ENCODE data around the gene PDCD5.
"Not testable (repeated sequence)": the region's sequence is repeated elsewhere in the genome, so short reads cannot be mapped to it uniquely, and the experiment has no call there.

The PDCD5 gene

GRCh38 chr19:32580901-32581704 lies at the start of gene PDCD5:
Gene PDCD5, plus strand, starts transcription at chr19:32581190. Its CDS starts 72 bp downstream, at chr19:32581262.
- DNase-seq (ENCODE audit: low read depth in 3 of 3, low spot score in 1 of 3): peak; percentile 91 to 97 (median 94)

DNA sequence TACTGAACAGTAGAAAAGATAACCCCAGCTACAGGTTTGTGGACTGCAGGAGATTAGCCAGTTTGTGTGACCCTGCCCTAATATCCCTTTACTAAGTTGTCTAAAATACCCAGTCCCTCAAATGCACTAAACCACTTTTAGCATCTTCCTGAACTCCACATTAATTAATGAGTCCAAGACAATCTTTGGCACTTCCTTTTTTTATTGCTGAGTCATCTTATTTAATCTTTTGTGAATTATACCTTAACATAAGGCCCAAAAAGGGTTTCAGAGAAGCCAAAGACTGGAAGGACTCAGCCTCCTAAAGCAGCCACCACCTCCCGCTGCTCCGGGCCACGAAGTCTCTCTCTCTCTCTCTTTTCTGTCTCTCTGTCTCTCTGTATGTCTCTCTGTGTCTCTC lies 48.8 kb upstream of the PDCD5 start:
- DNase-seq (ENCODE audit: low read depth in 3 of 3, low spot score in 1 of 3): no peak

- DNase-seq (ENCODE audit: low read depth in 3 of 3, low spot score in 1 of 3): no peak
These were observed 43.4 kb upstream of the PDCD5 start for GRCh38 chr19:32537580-32537979.

DNA sequence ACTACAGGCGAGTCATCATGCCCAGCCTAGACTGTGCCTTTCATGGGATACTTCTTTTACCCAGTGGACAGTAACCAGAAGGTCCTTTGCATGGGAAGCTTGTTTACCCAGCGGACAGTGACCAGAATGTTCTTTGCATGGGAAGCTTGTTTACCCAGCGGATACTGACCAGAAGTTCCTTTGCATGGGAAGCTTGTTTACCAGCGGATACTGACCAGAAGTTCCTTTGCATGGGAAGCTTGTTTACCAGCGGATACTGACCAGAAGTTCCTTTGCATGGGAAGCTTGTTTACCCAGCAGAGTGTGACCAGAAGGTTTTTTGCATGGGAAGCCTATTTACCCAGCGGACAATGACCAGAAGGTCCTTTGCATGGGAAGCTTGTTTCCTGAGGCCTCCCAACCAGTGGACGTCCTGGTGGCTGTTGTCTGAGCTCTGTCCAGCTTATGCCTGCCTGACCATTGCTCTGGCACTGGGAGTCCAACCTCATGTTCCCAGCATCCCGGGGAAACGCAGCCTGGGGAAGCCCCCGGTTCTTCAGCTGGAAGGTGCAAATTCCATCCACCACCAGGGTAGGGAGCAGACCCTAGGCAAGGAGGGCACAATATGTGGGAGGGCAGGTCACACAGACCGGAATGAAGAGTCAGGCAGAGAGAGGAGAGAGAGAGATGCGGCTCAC lies 41.6 kb upstream of the PDCD5 start:
- no peak for DNase-seq (ENCODE audit: low read depth in 3 of 3, low spot score in 1 of 3)

GRCh38 chr19:32540621-32541020 lies 40.4 kb upstream of the PDCD5 start:
- no peak for DNase-seq (ENCODE audit: low read depth in 3 of 3, low spot score in 1 of 3)

DNA sequence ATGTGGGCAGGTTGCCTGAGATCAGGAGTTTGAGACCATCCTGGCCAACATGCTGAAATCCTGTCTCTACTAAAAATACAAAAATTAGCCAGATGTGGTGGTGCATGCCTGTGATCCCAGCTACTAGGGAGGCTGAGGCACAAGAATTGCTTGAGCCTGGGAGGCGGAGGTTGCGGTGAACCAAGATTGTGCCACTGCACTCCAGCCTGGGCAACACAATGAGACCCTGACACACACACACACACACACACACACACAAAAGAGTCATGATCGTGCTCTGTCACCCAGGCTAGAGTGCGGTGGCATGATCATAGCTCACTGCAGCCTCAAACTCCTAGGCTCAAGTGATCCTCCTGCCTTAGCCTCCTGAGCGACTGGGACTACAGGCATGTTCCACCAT lies 39.6 kb upstream of the PDCD5 start:
- not testable (repeated sequence) for DNase-seq (ENCODE audit: low read depth in 3 of 3, low spot score in 1 of 3)

- DNase-seq (ENCODE audit: low read depth in 3 of 3, low spot score in 1 of 3): no peak
These were observed 38.4 kb upstream of the PDCD5 start for GRCh38 chr19:32542477-32543108.

GRCh38 chr19:32543115-32543900 lies 37.7 kb upstream of the PDCD5 start:
- no peak for DNase-seq (ENCODE audit: low read depth in 3 of 3, low spot score in 1 of 3)

DNA sequence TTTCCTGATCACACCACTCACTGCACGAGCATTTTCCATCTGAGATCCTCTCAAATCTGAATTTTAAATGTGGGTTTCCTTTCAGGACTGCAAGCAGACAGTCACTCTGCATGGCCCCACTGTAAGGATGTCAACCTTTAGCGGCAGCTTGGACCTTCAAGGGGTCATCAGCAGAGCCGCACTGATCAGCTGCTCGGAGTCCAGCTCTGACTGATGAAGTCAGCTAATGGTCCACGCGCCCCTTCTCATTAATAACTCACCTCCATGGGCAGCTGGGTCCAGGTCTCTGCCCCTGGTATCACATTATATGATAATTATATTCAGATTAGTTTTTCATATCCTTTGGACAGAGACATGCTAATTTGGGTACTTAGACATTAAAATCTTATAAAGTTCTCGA lies 36.1 kb upstream of the PDCD5 start:
- DNase-seq (ENCODE audit: low read depth in 3 of 3, low spot score in 1 of 3): no peak

DNA sequence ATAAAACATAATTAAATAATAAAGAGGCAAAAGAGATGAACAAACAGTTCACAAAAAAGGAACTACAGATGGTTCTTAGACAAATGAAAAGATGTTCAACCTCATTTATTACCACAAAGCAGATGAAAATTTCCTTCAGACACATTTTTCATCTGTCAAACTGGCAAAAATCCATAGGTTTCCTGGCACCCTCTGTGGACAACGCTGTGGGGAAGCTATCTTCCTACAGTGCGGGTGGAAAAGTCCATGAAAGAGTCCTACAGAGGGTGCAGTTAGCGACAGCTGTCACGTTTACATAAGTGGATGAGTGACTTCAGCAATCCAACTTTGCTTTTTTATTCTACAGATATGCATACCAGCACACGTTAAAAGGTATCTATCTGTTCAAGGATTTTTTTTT lies 30.3 kb upstream of the PDCD5 start:
- DNase-seq (ENCODE audit: low read depth in 3 of 3, low spot score in 1 of 3): no peak

DNA sequence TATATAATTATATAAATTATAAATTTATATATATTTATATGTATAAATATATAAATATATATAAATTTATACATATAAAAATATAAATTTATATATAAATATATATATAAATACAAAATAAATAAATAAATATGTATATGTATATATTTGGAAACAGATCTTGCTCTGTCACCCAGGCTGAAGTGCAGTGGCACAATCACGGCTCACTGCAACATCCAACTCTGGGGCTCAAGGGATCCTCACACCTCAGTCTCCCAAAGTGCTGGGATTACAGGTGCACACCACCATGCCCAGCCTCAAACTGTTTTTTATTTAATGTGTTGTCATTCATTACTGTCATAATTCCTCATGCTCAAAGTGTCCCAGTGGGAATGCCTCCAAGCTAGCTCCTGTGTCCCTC lies 25.2 kb upstream of the PDCD5 start:
- DNase-seq (ENCODE audit: low read depth in 3 of 3, low spot score in 1 of 3): no peak

DNA sequence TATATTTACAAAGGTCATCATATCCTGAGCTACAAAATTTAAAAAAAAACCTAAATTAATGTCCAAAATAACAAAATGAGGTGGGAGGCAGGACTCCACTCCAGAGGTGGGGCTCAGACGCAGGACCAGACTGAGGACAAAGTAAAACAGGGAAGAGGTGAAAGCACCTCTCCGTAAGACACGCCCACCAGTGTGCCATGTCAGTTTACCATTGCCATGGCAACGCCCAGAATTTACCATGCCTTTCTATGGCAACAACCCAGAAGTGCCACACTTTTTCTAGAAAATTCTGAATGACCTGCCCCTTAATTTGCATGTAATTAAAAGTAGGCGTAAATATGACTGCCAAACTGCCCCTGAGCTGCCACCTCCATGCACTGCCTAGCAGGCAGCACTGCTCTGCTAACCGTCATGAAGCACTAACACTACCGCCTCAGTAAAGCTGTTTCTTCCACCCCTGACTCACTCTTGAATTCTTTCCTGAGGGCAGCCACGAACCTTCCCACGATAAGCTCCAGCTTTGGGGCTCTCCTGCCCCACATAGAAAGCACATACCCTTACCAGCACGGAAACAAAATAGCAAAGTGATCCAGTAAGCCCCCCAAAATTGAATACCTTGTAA lies 22.3 kb upstream of the PDCD5 start:
- DNase-seq (ENCODE audit: low read depth in 3 of 3, low spot score in 1 of 3): no peak

GRCh38 chr19:32563761-32564160 lies 17.2 kb upstream of the PDCD5 start:
- no peak for DNase-seq (ENCODE audit: low read depth in 3 of 3, low spot score in 1 of 3)

GRCh38 chr19:32566246-32566830 lies 14.7 kb upstream of the PDCD5 start:
- no peak for DNase-seq (ENCODE audit: low read depth in 3 of 3, low spot score in 1 of 3)

DNA sequence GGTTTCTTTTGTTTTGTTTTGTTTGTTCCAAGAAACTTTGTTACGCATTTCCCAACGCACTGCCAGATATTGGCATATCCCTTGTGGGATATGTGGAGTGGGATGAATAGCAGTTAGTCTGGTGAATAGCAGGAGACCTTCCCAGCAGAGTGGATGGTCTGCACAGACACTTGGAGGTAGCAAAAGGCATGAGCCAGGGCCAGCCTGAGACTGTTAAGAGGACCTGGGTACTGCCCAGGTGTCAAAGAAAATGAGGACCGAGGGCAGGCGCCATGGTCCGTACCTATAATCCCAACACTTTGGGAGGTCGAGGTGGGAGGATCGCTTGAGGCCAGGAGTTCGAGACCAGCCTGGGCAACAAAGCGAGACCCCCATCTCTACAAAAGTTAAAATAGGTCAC lies 13.5 kb upstream of the PDCD5 start:
- no peak for DNase-seq (ENCODE audit: low read depth in 3 of 3, low spot score in 1 of 3)

- peak in 2 of 3 donors; percentile 8 to 9 for DNase-seq (ENCODE audit: low read depth in 3 of 3, low spot score in 1 of 3)
These were observed 10.8 kb upstream of the PDCD5 start for GRCh38 chr19:32570081-32570785.

GRCh38 chr19:32571471-32572075 lies 9.4 kb upstream of the PDCD5 start:
- DNase-seq (ENCODE audit: low read depth in 3 of 3, low spot score in 1 of 3): not testable (repeated sequence)

DNA sequence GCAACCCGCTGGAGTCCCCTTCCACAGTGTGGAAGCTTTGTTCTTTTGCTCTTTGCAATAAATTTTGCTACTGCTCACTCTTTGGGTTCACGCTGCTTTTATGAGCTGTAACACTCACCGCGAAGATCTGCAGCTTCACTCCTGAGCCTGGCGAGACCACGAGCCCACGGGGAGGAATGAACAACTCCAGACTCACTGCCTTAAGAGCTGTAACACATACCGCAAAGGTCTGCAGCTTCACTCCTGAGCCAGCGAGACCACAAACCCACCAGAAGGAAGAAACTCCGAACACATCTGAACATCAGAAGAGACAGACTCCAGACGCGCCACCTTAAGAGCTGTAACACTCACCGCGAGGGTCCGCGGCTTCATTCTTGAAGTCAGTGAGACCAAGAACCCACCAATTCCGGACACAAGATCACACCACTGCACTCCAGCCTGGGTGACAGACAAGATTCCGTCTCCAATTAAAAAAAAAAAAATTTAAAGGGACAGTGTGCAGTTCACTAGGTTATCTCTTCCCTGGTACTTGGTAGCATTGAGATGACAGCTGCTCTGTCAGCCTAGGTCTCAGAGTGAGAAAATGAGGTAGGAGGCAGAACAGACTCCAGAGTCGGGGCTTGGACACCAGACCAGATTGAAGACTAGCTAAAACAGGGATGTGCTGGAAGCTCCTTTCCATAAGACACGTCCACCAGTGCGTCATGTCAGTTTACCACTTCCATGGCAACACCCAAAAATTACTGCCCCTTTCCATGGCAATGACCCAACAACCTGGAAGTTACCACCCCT lies 8.1 kb upstream of the PDCD5 start:
- DNase-seq (ENCODE audit: low read depth in 3 of 3, low spot score in 1 of 3): not testable (repeated sequence)

DNA sequence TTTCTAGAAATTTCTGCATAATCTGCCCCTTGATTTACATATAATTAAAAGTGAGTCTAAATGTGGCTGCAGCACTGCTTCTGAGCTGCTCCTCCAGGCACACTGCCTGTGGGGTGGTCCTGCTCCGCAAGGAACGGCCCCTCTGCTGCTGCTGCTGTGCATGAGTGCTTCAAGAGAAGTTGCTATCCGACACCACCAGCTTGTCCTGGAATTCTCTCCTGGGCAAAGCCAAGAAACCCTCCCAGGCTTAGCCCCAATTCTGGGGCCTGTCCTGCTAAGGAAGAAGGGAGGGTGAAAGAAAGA lies 7.5 kb upstream of the PDCD5 start:
- DNase-seq (ENCODE audit: low read depth in 3 of 3, low spot score in 1 of 3): no peak
